ENCODE measurements around the gene SLAMF9. TPM values are rescaled to one million over a fixed set of nuclear protein-coding genes. Genes with fewer than 3 reads are reported as not detected.

SLAMF9 gene
- total and polyA plus RNA-seq, 2 donors (not counting 3 experiments of a cell fraction or from before 2014, with no cell fraction given) = not detected

DNA sequence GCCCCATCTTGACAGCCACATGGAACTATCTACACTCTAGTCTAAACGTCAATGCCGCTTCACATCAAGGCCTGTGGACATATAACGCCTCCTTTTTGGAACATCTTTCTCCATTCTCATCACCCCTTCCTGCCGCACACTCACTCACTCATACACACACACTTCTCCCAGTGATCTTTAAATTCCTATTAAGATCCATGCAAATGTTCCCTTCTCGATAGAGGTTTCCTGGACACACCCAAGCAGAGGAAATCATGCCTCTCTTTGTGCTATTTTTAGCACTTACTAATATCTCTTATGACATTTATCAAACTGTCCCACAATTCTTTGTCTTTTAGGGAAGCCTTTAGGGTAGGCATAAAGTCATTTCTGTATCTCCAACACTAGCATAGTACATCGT lies 28.2 kb upstream of the SLAMF9 start:
- FAIRE-seq (no peak), DNase-seq (ENCODE audit: low read depth, low spot score) (no peak)
- H3K9me3 ChIP-seq (replicated peaks; ENCODE audit: control insufficient read depth, insufficient read depth, low read length) = no peaks in the 10 kb centered on the region
- TF ChIP-seq JUN (IDR thresholded peaks at IDR 0.05; ENCODE audit: borderline replicate concordance, insufficient read depth, insufficient read length, low read depth) (no peak), GATA2 (IDR thresholded peaks at IDR 0.05; ENCODE audit: insufficient read depth, insufficient read length, low read depth, low read length) (no peak), EZH2 (IDR thresholded peaks at IDR 0.05; ENCODE audit: borderline replicate concordance, low read depth, low read length, severe bottlenecking) (no peak), POLR2AphosphoS5 (IDR thresholded peaks at IDR 0.05; ENCODE audit: insufficient read depth, low read depth, low read length) (no peak), POLR2A (IDR thresholded peaks at IDR 0.05; ENCODE audit: low read depth, low read length) (no peak), MYC (IDR thresholded peaks at IDR 0.05; ENCODE audit: low read depth, low read length) (no peak)
- TF ChIP-seq, protein P1, sequence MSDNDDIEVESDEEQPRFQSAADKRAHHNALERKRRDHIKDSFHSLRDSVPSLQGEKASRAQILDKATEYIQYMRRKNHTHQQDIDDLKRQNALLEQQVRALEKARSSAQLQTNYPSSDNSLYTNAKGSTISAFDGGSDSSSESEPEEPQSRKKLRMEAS (IDR thresholded peaks at IDR 0.05; ENCODE audit: insufficient read depth, insufficient read length) = no peak
- TF ChIP-seq, protein P2, sequence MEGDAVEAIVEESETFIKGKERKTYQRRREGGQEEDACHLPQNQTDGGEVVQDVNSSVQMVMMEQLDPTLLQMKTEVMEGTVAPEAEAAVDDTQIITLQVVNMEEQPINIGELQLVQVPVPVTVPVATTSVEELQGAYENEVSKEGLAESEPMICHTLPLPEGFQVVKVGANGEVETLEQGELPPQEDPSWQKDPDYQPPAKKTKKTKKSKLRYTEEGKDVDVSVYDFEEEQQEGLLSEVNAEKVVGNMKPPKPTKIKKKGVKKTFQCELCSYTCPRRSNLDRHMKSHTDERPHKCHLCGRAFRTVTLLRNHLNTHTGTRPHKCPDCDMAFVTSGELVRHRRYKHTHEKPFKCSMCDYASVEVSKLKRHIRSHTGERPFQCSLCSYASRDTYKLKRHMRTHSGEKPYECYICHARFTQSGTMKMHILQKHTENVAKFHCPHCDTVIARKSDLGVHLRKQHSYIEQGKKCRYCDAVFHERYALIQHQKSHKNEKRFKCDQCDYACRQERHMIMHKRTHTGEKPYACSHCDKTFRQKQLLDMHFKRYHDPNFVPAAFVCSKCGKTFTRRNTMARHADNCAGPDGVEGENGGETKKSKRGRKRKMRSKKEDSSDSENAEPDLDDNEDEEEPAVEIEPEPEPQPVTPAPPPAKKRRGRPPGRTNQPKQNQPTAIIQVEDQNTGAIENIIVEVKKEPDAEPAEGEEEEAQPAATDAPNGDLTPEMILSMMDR (IDR thresholded peaks at IDR 0.05; ENCODE audit: extremely low read depth in 1 of 2, insufficient read depth in 1 of 2, low read depth in 1 of 2, low read length in 2 of 2) = no peak
- dilution Hi-C loops (cut with MboI; ENCODE audit: extremely low pct_ligation_motif_present, low sequenced_read_pairs) = no loop called here
- no peaks in the 10 kb centered on the region for H4K20me1 ChIP-seq (replicated peaks; ENCODE audit: control insufficient read depth, extremely low read depth, insufficient read depth, low read length)
- peaks cover 5 to 7% of the 10 kb centered on the region in 2 experiments for H3K27me3 ChIP-seq (ENCODE audit: control insufficient read depth in 2 of 2, insufficient read depth in 2 of 2, low read length in 2 of 2)
- no TSS peak for BruUV-seq (replicated peaks)
- POLR2A ChIA-PET = no interaction called here
- no peak overlapping the region for H3K27ac ChIP-seq (ENCODE audit: insufficient read depth, low read depth, low read length)
- no peaks in the 10 kb centered on the region for H3K9me1 ChIP-seq (replicated peaks; ENCODE audit: control insufficient read depth, extremely low read depth, insufficient read depth, low read length)
- H2AFZ ChIP-seq (ENCODE audit: low read depth, low read length) = no peak overlapping the region
- H3K4me3 ChIP-seq (replicated peaks in 1 of 3; ENCODE audit: insufficient read depth in 1 of 3, low read depth in 1 of 3, low read length in 3 of 3) = no peak overlapping the region
- no peak overlapping the region for H3K4me2 ChIP-seq (ENCODE audit: insufficient read depth, low read length)
- H3K4me1 ChIP-seq (ENCODE audit: control insufficient read depth, extremely low read depth, insufficient read depth, low read length) = no peaks in the 10 kb centered on the region
- no peaks in the 10 kb centered on the region for H3K79me2 ChIP-seq (ENCODE audit: control insufficient read depth, insufficient read depth, low read length)
- no peak overlapping the region for H3K9ac ChIP-seq (replicated peaks; ENCODE audit: extremely low read depth, insufficient read depth, low read length)
- no peaks in the 10 kb centered on the region for H3K36me3 ChIP-seq (ENCODE audit: control insufficient read depth in 2 of 2, extremely low read depth in 1 of 2, insufficient read depth in 2 of 2, low read length in 2 of 2)
- CTCF ChIA-PET = no interaction called here
- intact Hi-C loops (cut with micrococcal nuclease) = no loop called here

All from endothelial cell of umbilical vein (primary cell).